SH-SY5Y (cell line): ENCODE data around the gene MEF2B.

Source experiments
- GATA2 ChIP-seq: IDR thresholded peaks from 2 replicates; pipeline ENCODE4 v1.6.1; 2011; ENCODE audit warnings: mild to moderate bottlenecking, low read depth, low read length
- GATA3 ChIP-seq: IDR thresholded peaks from 2 replicates; pipeline ENCODE4 v1.6.1; 2011; ENCODE audit warnings: low read depth, mild to moderate bottlenecking, low read length, moderate library complexity

Gene MEF2B

GRCh38 chr19:19154768-19155494 is 15.1 kb downstream of the MEF2B start:
- TF ChIP-seq GATA2 (no peak), GATA3 (no peak)

DNA sequence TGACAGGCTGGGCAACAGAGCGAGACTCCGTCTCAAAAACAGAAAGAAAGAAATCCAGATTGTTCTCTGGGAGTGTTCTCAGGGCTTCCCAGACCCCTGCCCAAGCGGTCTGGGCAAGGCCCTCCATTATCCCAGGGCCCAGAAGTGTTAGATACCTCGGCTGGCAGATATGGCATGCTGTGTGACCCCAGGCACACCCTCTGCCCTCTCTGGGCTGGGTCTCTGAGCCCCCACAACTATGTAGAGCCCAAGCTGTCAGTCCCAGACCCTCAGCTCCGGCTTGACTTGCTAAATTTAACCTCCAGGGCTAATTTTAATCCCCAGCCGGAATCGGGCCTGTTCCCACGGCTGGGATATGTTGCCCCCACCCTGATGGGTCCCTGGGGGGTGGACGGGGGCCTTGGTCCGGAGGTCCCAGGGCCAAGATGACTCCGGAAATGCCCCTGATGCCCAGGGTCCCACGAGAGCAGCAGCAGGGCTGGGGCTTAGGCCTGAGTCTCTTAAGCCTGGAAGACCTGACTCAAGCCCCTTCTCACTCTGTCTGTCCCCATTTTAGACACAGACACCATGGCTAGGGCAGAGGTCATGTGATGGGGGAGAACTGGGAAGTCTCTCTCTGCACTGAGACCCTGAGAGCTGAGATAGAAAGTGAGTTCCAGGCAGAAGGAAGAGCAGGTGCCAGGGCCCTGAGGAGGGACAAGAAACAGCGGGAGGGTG is 17.2 kb downstream of the MEF2B start:
- no peak for TF ChIP-seq GATA2
- no peak for TF ChIP-seq GATA3

GRCh38 chr19:19151418-19151817 is 18.6 kb downstream of the MEF2B start:
- no peak for TF ChIP-seq GATA2
- no peak for TF ChIP-seq GATA3

- TF ChIP-seq GATA3 = no peak
These were observed 20.6 kb downstream of the MEF2B start for GRCh38 chr19:19149435-19149834.

DNA sequence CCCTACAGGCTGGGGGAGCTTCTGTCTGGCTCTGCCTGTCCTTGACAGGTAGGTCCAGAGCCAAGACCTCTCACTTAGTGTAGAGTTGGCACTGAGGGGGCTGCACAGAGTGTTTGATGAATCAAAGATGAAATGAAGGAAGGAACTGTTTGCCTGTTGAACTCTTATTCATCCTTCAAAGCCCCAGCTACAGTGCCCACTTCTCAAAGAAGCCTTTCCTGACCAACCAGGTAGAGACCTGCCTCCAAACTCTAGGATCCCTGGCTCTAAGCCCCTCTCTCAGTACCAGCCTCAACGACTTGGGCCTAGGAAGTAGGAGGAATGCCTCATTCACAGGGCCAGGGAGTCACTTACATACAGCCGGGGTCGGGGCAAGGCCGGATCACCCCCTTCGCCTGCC is 22.7 kb downstream of the MEF2B start:
- TF ChIP-seq GATA3 (no peak), GATA2 (no peak)

- TF ChIP-seq GATA3 = no peak
- no peak for TF ChIP-seq GATA2
These were observed 23.2 kb downstream of the MEF2B start for GRCh38 chr19:19146865-19147264.

GRCh38 chr19:19145684-19146608 is 24.1 kb downstream of the MEF2B start:
- no peak for TF ChIP-seq GATA3
- no peak for TF ChIP-seq GATA2

GRCh38 chr19:19145281-19145680 is 24.8 kb downstream of the MEF2B start:
- TF ChIP-seq GATA2 = no peak
- TF ChIP-seq GATA3 = no peak

DNA sequence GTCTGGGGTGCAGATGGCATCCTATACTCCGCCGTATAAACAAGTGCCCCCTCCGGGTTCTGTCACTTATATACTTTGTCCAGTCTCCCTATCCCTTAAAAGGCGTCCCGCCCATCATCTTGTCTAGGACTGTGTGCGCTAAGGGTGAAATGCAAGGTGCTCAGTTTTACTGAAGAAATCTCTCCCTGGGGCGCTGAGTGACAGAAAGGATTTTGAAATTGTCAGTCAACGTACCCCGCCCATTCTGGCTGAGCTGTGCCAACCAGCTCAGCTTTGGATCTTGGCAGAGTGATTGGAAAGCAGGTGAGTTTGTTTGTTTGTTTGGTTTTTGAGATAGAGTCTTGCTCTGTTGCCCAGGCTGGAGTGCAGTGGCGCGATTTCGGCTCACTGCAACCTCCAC is 27.7 kb downstream of the MEF2B start:
- TF ChIP-seq GATA3 (no peak), GATA2 (no peak)

GRCh38 chr19:19140476-19140875 is 29.6 kb downstream of the MEF2B start:
- TF ChIP-seq GATA3 (no peak), GATA2 (no peak)

- TF ChIP-seq GATA3 (no peak), GATA2 (no peak)
These were observed 30.2 kb downstream of the MEF2B start for GRCh38 chr19:19139876-19140229.

DNA sequence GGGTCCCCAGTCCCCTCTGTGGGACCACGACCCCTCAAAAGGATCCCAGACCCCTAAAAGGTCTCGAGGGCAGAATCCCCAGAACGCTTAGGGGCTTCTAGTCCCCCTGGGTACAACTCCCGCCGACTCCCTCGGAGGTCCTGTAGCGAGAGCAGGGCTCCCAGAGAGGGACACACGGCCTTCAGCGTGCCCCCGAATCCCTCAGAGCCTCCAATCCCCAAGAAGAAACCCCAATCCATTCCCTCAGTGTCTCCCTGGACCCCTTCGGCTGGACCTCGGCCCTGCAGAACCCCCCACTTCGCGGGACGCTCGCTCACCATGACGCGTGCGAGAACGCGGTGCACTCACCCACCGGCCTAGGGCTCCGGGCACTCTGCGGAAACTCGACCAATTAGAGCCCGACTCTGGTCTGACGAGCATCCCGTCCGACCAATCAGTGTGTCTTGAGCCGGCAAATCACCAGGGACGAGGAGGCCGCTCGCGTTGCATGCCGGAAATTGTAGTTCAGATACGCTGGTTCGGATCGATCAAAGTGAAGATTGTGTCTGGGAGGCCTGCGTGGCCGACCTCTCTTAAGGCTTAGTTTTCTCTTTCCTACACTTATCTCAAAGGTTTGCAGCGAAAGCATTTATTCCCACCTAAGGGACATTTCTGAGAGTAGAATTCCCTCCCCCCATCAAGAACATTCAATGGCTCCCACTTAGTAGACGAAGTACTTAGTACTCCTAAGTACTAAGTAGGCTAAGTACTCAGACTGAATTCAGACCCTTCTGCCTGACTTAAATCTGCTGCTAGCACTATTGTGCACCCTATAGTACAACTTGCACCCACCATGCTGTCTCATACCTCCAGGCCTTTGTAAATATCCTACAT is 31.7 kb downstream of the MEF2B start, which contains the start of gene TMEM161A:
Gene TMEM161A, minus strand, starts transcription at position 370 of the 873 bp plus-strand sequence. Its CDS starts 50 bp downstream, at position 320.
- TF ChIP-seq GATA2 (peak; percentile 84), GATA3 (no peak)

- TF ChIP-seq GATA3 = no peak
- no peak for TF ChIP-seq GATA2
These were observed 32.4 kb downstream of the MEF2B start for GRCh38 chr19:19137556-19138108.

GRCh38 chr19:19134687-19135158 is 35.3 kb downstream of the MEF2B start:
- TF ChIP-seq GATA2 = no peak
- TF ChIP-seq GATA3 = no peak
